GM12874 (cell line): ENCODE data around the gene CAMTA2.

Experiments
- CTCF ChIP-seq: IDR thresholded peaks from 2 replicates; pipeline ENCODE4 v1.5.1; 2011; ENCODE audit warnings: low read depth, mild to moderate bottlenecking, control low read depth, low read length, moderate library complexity; ENCODE audit not compliant: insufficient read depth

CAMTA2 gene

DNA sequence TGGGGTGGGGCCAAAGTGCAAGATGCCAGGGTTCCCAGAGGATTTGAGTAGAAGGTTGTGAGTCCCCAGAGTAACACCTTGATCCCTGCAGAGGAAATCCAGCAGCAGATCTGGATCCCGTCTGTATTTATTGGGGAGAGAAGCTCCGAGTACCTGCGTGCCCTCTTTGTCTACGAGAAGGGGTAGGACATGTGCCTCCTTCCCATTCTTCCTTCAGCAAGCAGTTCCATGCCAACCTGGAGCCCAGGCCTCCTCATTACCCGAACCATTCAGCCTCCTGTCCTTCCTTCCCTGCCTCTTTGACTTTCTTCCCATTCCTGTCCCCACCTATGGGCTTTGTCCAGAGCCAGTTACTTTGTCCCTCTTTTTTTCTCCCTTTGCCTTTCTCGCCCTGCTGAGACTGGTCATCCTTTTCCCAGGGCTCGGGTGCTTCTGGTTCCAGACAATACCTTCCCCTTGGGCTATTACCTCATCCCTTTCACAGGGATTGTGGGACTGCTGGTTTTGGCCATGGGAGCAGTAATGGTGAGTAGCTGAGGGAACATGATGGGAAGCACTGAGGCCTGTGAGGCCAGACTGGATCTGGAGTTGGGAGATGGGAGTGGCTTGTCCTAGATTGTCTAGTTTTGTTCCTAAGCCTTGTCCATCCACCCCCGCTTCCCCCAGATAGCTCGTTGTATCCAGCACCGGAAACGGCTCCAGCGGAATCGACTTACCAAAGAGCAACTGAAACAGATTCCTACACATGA lies 44.5 kb downstream of the CAMTA2 start:
- no peak for TF ChIP-seq CTCF

DNA sequence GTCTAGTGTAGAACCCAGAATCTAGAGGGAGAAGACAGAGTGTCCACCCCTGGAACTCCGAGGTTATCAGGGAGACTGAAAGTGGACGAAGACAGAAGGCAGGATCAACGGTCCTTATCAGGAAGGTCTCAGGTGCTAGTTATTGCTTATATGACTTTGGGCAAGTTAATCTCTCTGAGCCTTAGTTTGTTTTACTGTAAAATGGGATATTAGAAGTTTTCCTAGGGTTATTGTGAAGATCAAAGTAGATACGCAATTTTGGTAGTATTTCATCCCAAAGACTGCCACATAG lies 46.2 kb downstream of the CAMTA2 start:
- no peak for TF ChIP-seq CTCF

- no peak for TF ChIP-seq CTCF
Measured at GRCh38 chr17:4940555-4941318, 46.7 kb downstream of the CAMTA2 start.

DNA sequence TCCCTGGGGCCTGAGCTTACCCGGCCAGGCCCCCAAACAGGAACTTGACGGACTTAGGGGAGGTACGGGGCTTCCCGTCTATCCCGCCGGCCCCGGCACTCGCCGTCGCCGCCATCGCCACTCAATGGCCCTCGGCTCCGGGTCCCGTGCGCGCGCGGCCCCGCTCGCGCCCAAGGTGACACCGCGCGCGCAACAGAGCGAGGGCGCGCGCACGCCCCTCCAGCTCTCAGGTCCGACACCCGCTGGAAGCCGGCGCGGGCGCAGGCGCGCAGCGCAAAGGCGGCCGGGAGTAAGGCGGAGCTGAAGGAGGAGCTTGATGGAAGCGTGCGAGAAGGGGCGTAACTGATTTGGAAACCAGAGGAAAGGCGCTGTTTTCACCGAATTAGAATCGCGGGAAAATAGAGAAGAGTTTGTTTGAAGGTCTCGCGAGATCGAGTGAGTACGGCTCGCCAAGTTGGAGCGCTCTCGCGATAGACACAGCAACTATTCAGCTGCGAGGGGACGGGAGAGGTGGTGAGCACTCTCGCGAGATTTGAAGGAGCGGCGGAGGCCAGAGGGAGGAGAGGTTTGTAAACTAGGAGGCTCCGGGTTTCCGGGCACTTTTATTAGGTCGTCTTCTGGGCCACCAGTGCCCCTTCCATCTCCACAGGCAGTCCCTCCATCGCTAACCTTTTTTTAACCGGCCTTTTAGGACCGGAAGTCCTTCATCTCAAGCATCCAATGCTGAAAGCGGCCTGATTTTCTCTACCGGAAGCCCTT lies 47.5 kb downstream of the CAMTA2 start, which contains the start of the genes RNF167 and SLC25A11:
TSS of gene RNF167 (plus strand) at position 473 of the 759 bp plus-strand sequence. CDS start 642 bp downstream, outside the sequence.
TSS of gene SLC25A11 (minus strand) at position 251 of the 759 bp plus-strand sequence. CDS start at position 115, 136 bp downstream.
- no peak for TF ChIP-seq CTCF

DNA sequence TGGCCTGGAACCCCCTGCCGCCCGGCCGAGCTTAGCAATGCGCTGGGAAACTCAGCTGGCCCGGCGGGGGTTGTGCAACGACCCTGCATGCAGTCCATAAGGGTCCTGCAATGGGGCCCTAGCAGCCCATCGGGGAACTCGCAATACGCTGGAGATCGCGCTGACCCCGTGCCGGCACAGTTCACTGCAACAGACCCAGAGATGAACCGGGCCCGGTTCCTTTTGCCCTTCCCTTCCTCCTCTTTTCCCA lies 48.0 kb downstream of the CAMTA2 start:
- TF ChIP-seq CTCF, result no peak

GRCh38 chr17:4938688-4939545 lies 48.6 kb downstream of the CAMTA2 start:
- TF ChIP-seq CTCF, result no peak
